Heart left ventricle (tissue), 16 donors: ENCODE measurements around the gene BLOC1S6. TPM values are rescaled to one million over a fixed set of nuclear protein-coding genes. Genes with fewer than 3 reads are reported as not detected.

ENCODE experiments used
- ATAC-seq, 4 donors: fragments of 200-7000 bp; cut with Tn5 transposase; one replicate each; pipeline ENCODE4 v1.9.1; 2020 to 2022; ENCODE audit warnings: moderate library complexity in 4 of 4, mild to moderate bottlenecking in 3 of 4, moderate number of reproducible peaks in 1 of 4
- DNase-seq, 5 donors: peaks; one replicate each; pipeline ENCODE4 v3.0.0-alpha.2; 2020
- H3K27ac ChIP-seq, 12 donors: fragments of 200-600 bp; sonication (generic) in 4 of 12; one replicate each; pipeline versions ENCODE4 v1.5.0 to v1.8.0; 2016 to 2022; ENCODE audit warnings: mild to moderate bottlenecking in 2 of 12
- H3K27me3 ChIP-seq, 9 donors: fragments of 200-600 bp; sonication (generic) in 2 of 9; one replicate each; pipeline versions ENCODE4 v1.5.1 to v1.8.0; 2016 to 2022; ENCODE audit warnings: mild to moderate bottlenecking in 3 of 9
- H3K36me3 ChIP-seq, 9 donors: fragments of 200-600 bp; sonication (generic) in 2 of 9; one replicate each; pipeline versions ENCODE4 v1.5.0 to v1.8.0; 2018 to 2022; ENCODE audit warnings: mild to moderate bottlenecking in 2 of 9
- H3K4me1 ChIP-seq, 12 donors: fragments of 200-600 bp; sonication (generic) in 4 of 12; one replicate each; pipeline versions ENCODE4 v1.5.0 to v1.8.0; 2016 to 2022; ENCODE audit warnings: mild to moderate bottlenecking in 3 of 12
- H3K4me3 ChIP-seq, 12 donors: fragments of 200-600 bp; sonication (generic) in 4 of 12; one replicate each; pipeline versions ENCODE4 v1.5.0 to v1.8.0; 2017 to 2022; ENCODE audit warnings: mild to moderate bottlenecking in 9 of 12, moderate library complexity in 4 of 12
- H3K9me3 ChIP-seq, 12 donors: fragments of 200-600 bp; sonication (generic) in 4 of 12; one replicate each; pipeline versions ENCODE4 v1.5.0 to v1.8.0; 2016 to 2022; ENCODE audit warnings: mild to moderate bottlenecking in 1 of 12
- CTCF ChIP-seq, 12 donors: fragments of 200-600 bp; sonication (generic) in 4 of 12; IDR thresholded peaks; one replicate each; pipeline versions ENCODE4 v1.5.0 to v1.8.0; 2018 to 2022; ENCODE audit warnings: antibody characterized with exemption in 12 of 12, mild to moderate bottlenecking in 5 of 12
- POLR2A ChIP-seq, 2 donors: fragments of 450-650 bp; IDR thresholded peaks; one replicate each; pipeline ENCODE4 v1.6.1; 2017; ENCODE audit warnings: antibody characterized with exemption in 2 of 2, mild to moderate bottlenecking in 2 of 2, moderate library complexity in 2 of 2
- WGBS, 4 donors: extraction: QIAGEN DNeasy Blood & Tissue Kit in 2 of 4; methylation state at CpG; one replicate each; pipeline versions ENCODE4 v1.1.5 to v1.1.7; 2013 to 2018; 5-methylcytosine and 5-hydroxymethylcytosine counted together
- intact Hi-C, 10 donors: fragments of 100-400 bp; cut with DNase I; formaldehyde crosslinking; loops; one replicate each; pipeline versions ENCODE4 v1.11.1 to v1.14.2; 2022
- polyA plus RNA-seq, 2 donors: library from polyadenylated mRNA; stranded (reverse); fragments of 200-250 nt; gene quantifications; one replicate each; pipeline ENCODE4 v1.2.3, GENCODE V29; 2013
- total RNA-seq, 9 donors: library from RNA; depleted of rRNA in 2 of 9; stranded (reverse); fragments of >200 nt in 2 of 9; fragmentation: NEBNext Ultra II Directional in 3 of 9; extraction: Animal tissue kit (Norgen Biotek cat#: 25700) in 3 of 9; gene quantifications; one replicate each; pipeline versions ENCODE4 v1.1.0 to v1.2.4, GENCODE V29; 2016 to 2023
- donor health status: ischemic (EF 13 %, LVEDD 7.1; RV severe dilation, severe dysfunction).
- donor health status: healthy with polysubstance abuse.
- donor health status: DM: no; HTN: yes; CAD: no.
- donor health status: DM: no; HTN: no; CAD: no.
- donor health status: ischemic (EF 25% LVEDD 6.9; RV normal size, moderate dysfunction).
- donor health status: ischemic (EF 25% LVEDD 5.7; RV mildly dilated, moderate dysfunction).
- donor health status: healthy.
- donor health status: DM: yes; HTN: yes; CAD: no.
- donor health status: ischemic (EF 35%, LVEDD 5.7; RV mildly dilated, moderate dysfunction).
- donor health status: nonischemic (EF 11% LVEDD 7.7; RV severe dilation, severe dysfunction).
- donor health status: DM: yes; HTN: yes; CAD: no.
- donor health status: PGD.
- donor health status: ischemic (EF 29% LVEDD 5.4; RV normal size, mild dysfunction).
- donor health status: nonischemic (EF 23%, LVEDD 6.1; RV moderate dilation, normal function).

The BLOC1S6 gene
- total and polyA plus RNA-seq, 11 donors, result 9.4 to 38.9 (median 26.6) TPM

- DNase-seq (no peak), ATAC-seq (no peak)
- no peaks in the 10 kb centered on the region for H3K36me3 ChIP-seq
- peak overlapping the region in 1 of 12 donors; percentile 77 for H3K27ac ChIP-seq
- no peak overlapping the region for H3K4me3 ChIP-seq
- H3K4me1 ChIP-seq, result peaks cover 0 to 92% (median 30%) of the 10 kb centered on the region in 12 donors
- TF ChIP-seq CTCF (IDR thresholded peaks at IDR 0.05) (no peak), POLR2A (IDR thresholded peaks at IDR 0.05) (no peak)
- intact Hi-C loops, result no loop called here
- no peaks in the 10 kb centered on the region for H3K27me3 ChIP-seq
- WGBS, 4 donors, result 42 to 94% (median 69%) methylated on average over 2 of the region's 2 CpGs
- H3K9me3 ChIP-seq, result no peaks in the 10 kb centered on the region
Observed at GRCh38 chr15:45644437-45644836, 57.3 kb downstream of the BLOC1S6 start.

- Histone ChIP-seq H3K4me1 (peaks cover 0 to 92% (median 30%) of the 10 kb centered on the region in 12 donors), H3K4me3 (no peak overlapping the region), H3K27me3 (no peaks in the 10 kb centered on the region), H3K27ac (peak overlapping the region in 4 of 12 donors; percentile 4 to 77 (median 34)), H3K36me3 (no peaks in the 10 kb centered on the region), H3K9me3 (no peaks in the 10 kb centered on the region)
- DNase-seq, result no peak
- TF ChIP-seq CTCF (IDR thresholded peaks at IDR 0.05), result no peak
- intact Hi-C loops, result no loop called here
- 83 to 86% (median 85%) methylated on average over 9 of the region's 9 CpGs for WGBS, 4 donors
- ATAC-seq, result peak in 3 of 4 donors; percentile 12 to 48 (median 18)
Observed at GRCh38 chr15:45645026-45645980, 58.1 kb downstream of the BLOC1S6 start.

- WGBS, 4 donors, result 58 to 79% (median 70%) methylated on average over 3 of the region's 3 CpGs
- intact Hi-C loops, result no loop called here
- DNase-seq, result no peak
- H3K36me3 ChIP-seq, result no peaks in the 10 kb centered on the region
- ATAC-seq, result no peak
- TF ChIP-seq CTCF (IDR thresholded peaks at IDR 0.05) (no peak), POLR2A (IDR thresholded peaks at IDR 0.05) (no peak)
- H3K4me3 ChIP-seq, result no peak overlapping the region
- peaks cover 0 to 83% (median 28%) of the 10 kb centered on the region in 12 donors for H3K4me1 ChIP-seq
- H3K27me3 ChIP-seq, result no peaks in the 10 kb centered on the region
- peak overlapping the region in 2 of 12 donors; percentile 28 to 77 for H3K27ac ChIP-seq
- no peaks in the 10 kb centered on the region for H3K9me3 ChIP-seq
Observed at GRCh38 chr15:45646220-45646619, 59.0 kb downstream of the BLOC1S6 start.

GRCh38 chr15:45647828-45648227 lies 60.6 kb downstream of the BLOC1S6 start:
- H3K4me1 ChIP-seq, result peaks cover 0 to 70% (median 16%) of the 10 kb centered on the region in 12 donors

More at GRCh38 chr15:45647828-45648227, 60.6 kb downstream of the BLOC1S6 start:
- H3K4me3 ChIP-seq, result no peak overlapping the region
- WGBS, 4 donors, result 95 to 99% (median 98%) methylated on average over 6 of the region's 6 CpGs
- DNase-seq (no peak), ATAC-seq (no peak)
- intact Hi-C loops, result no loop called here
- H3K9me3 ChIP-seq, result no peaks in the 10 kb centered on the region
- no peaks in the 10 kb centered on the region for H3K36me3 ChIP-seq
- H3K27me3 ChIP-seq, result no peaks in the 10 kb centered on the region
- no peak for TF ChIP-seq POLR2A (IDR thresholded peaks at IDR 0.05)
- TF ChIP-seq CTCF (IDR thresholded peaks at IDR 0.05), result no peak
- H3K27ac ChIP-seq, result no peak overlapping the region
